T-helper 17 cell (primary cell): ENCODE data around the gene RBFOX1. TPM values are rescaled to one million over a fixed set of nuclear protein-coding genes. Genes with fewer than 3 reads are reported as not detected.

Experiments
- ATAC-seq: fragments of 150-1000 bp; cut with Tn5 transposase; 2 replicates; pipeline ENCODE4 v1.10.0; 2021; ENCODE audit warnings: mild to moderate bottlenecking, moderate library complexity
- DNase-seq, 3 donors: peaks; one replicate each; pipeline versions ENCODE4 v3.0.0 to v3.0.0-alpha.2; 2020 to 2021
- H3K9me3 ChIP-seq: one replicate; pipeline ENCODE4 v1.7.0; 2013; ENCODE audit warnings: low read length, mild to moderate bottlenecking; ENCODE audit not compliant: control insufficient read depth, poor library complexity, severe bottlenecking
- H3K27ac Mint-ChIP-seq: one replicate; pipeline ENCODE4 v1.8.0; 2022; ENCODE audit warnings: mild to moderate bottlenecking, moderate library complexity, mixed read lengths
- H3K27me3 Mint-ChIP-seq: one replicate; pipeline ENCODE4 v1.8.0; 2022; ENCODE audit warnings: mixed read lengths
- H3K36me3 Mint-ChIP-seq: one replicate; pipeline ENCODE4 v1.8.0; 2022; ENCODE audit warnings: low read depth, mixed read lengths
- H3K4me1 Mint-ChIP-seq: one replicate; pipeline ENCODE4 v1.8.0; 2022; ENCODE audit warnings: mild to moderate bottlenecking, mixed read lengths
- H3K4me3 Mint-ChIP-seq: one replicate; pipeline ENCODE4 v1.8.0; 2022; ENCODE audit warnings: mild to moderate bottlenecking, moderate library complexity, mixed read lengths
- total RNA-seq, 4 donors: library from RNA in 2 of 4; stranded (reverse) in 2 of 4; gene quantifications; one replicate each; pipeline ENCODE4 v1.2.3 and lab custom pipeline; 2022 to 2026

RBFOX1 gene
- total RNA-seq, 2 donors from 2014 or later, result not detected

GRCh38 chr16:7391694-7392093 is 59.0 kb downstream of the RBFOX1 start:
- ATAC-seq (no peak), DNase-seq (no peak)
- Mint-ChIP-seq H3K36me3 (no peaks in the 10 kb centered on the region), H3K27ac (no peak overlapping the region), H3K27me3 (no peaks in the 10 kb centered on the region), H3K4me3 (no peak overlapping the region), H3K4me1 (no peaks in the 10 kb centered on the region)
- H3K9me3 ChIP-seq, result no peaks in the 10 kb centered on the region

GRCh38 chr16:7392206-7392605 is 59.6 kb downstream of the RBFOX1 start:
- ATAC-seq, result no peak
- H3K27me3 Mint-ChIP-seq, result no peaks in the 10 kb centered on the region
- no peak for DNase-seq
- H3K36me3 Mint-ChIP-seq, result no peaks in the 10 kb centered on the region
- no peaks in the 10 kb centered on the region for H3K4me1 Mint-ChIP-seq
- H3K27ac Mint-ChIP-seq, result no peak overlapping the region
- no peaks in the 10 kb centered on the region for H3K9me3 ChIP-seq
- H3K4me3 Mint-ChIP-seq, result no peak overlapping the region

GRCh38 chr16:7393680-7394079 is 61.0 kb downstream of the RBFOX1 start:
- Mint-ChIP-seq H3K27me3 (no peaks in the 10 kb centered on the region), H3K4me3 (no peak overlapping the region), H3K27ac (no peak overlapping the region), H3K4me1 (no peaks in the 10 kb centered on the region), H3K36me3 (no peaks in the 10 kb centered on the region)
- H3K9me3 ChIP-seq, result no peaks in the 10 kb centered on the region
- ATAC-seq, result no peak
- no peak for DNase-seq

GRCh38 chr16:7394720-7395336 is 62.2 kb downstream of the RBFOX1 start:
- DNase-seq, result no peak
- H3K4me1 Mint-ChIP-seq, result no peaks in the 10 kb centered on the region
- H3K27me3 Mint-ChIP-seq, result no peaks in the 10 kb centered on the region
- ATAC-seq, result no peak
- H3K36me3 Mint-ChIP-seq, result no peaks in the 10 kb centered on the region
- H3K9me3 ChIP-seq, result no peaks in the 10 kb centered on the region
- H3K4me3 Mint-ChIP-seq, result no peak overlapping the region
- no peak overlapping the region for H3K27ac Mint-ChIP-seq

GRCh38 chr16:7397901-7398300 is 65.3 kb downstream of the RBFOX1 start:
- no peaks in the 10 kb centered on the region for H3K36me3 Mint-ChIP-seq
- no peaks in the 10 kb centered on the region for H3K9me3 ChIP-seq
- no peak for DNase-seq
- H3K27me3 Mint-ChIP-seq, result no peaks in the 10 kb centered on the region
- no peak overlapping the region for H3K4me3 Mint-ChIP-seq
- no peak for ATAC-seq
- H3K4me1 Mint-ChIP-seq, result no peaks in the 10 kb centered on the region
- H3K27ac Mint-ChIP-seq, result no peak overlapping the region

GRCh38 chr16:7398536-7398935 is 65.9 kb downstream of the RBFOX1 start:
- no peaks in the 10 kb centered on the region for H3K9me3 ChIP-seq
- ATAC-seq, result no peak
- H3K36me3 Mint-ChIP-seq, result no peaks in the 10 kb centered on the region

GRCh38 chr16:7399296-7399695 is 66.7 kb downstream of the RBFOX1 start:
- ATAC-seq (no peak), DNase-seq (no peak)
- no peaks in the 10 kb centered on the region for H3K4me1 Mint-ChIP-seq
- no peak overlapping the region for H3K4me3 Mint-ChIP-seq
- no peaks in the 10 kb centered on the region for H3K27me3 Mint-ChIP-seq
- no peaks in the 10 kb centered on the region for H3K9me3 ChIP-seq
- H3K27ac Mint-ChIP-seq, result no peak overlapping the region
- no peaks in the 10 kb centered on the region for H3K36me3 Mint-ChIP-seq

More at GRCh38 chr16:7398536-7398935, 65.9 kb downstream of the RBFOX1 start:
- Mint-ChIP-seq H3K27ac (no peak overlapping the region), H3K4me3 (no peak overlapping the region), H3K4me1 (no peaks in the 10 kb centered on the region), H3K27me3 (no peaks in the 10 kb centered on the region)
- DNase-seq, result no peak

GRCh38 chr16:7400117-7400890 is 67.7 kb downstream of the RBFOX1 start:
- Mint-ChIP-seq H3K4me3 (no peak overlapping the region), H3K27ac (no peak overlapping the region), H3K27me3 (no peaks in the 10 kb centered on the region), H3K36me3 (no peaks in the 10 kb centered on the region), H3K4me1 (no peaks in the 10 kb centered on the region)
- H3K9me3 ChIP-seq, result no peaks in the 10 kb centered on the region
- no peak for DNase-seq
- no peak for ATAC-seq

- no peaks in the 10 kb centered on the region for H3K9me3 ChIP-seq
- Mint-ChIP-seq H3K27ac (no peak overlapping the region), H3K4me3 (no peak overlapping the region), H3K4me1 (no peaks in the 10 kb centered on the region), H3K36me3 (no peaks in the 10 kb centered on the region), H3K27me3 (no peaks in the 10 kb centered on the region)
- ATAC-seq (no peak), DNase-seq (no peak)
These were observed 71.6 kb downstream of the RBFOX1 start for GRCh38 chr16:7404217-7404616.

GRCh38 chr16:7405166-7405565 is 72.5 kb downstream of the RBFOX1 start:
- DNase-seq (no peak), ATAC-seq (no peak)
- Mint-ChIP-seq H3K27me3 (no peaks in the 10 kb centered on the region), H3K4me1 (no peaks in the 10 kb centered on the region), H3K4me3 (no peak overlapping the region), H3K36me3 (no peaks in the 10 kb centered on the region), H3K27ac (no peak overlapping the region)
- no peaks in the 10 kb centered on the region for H3K9me3 ChIP-seq

GRCh38 chr16:7408700-7409365 is 76.2 kb downstream of the RBFOX1 start:
- H3K9me3 ChIP-seq, result no peaks in the 10 kb centered on the region
- Mint-ChIP-seq H3K36me3 (no peaks in the 10 kb centered on the region), H3K27me3 (no peaks in the 10 kb centered on the region), H3K4me3 (no peak overlapping the region), H3K27ac (no peak overlapping the region), H3K4me1 (no peaks in the 10 kb centered on the region)
- no peak for ATAC-seq
- DNase-seq, result no peak

GRCh38 chr16:7419441-7419840 is 86.8 kb downstream of the RBFOX1 start:
- Mint-ChIP-seq H3K27ac (no peak overlapping the region), H3K4me1 (no peaks in the 10 kb centered on the region), H3K36me3 (no peaks in the 10 kb centered on the region), H3K27me3 (no peaks in the 10 kb centered on the region), H3K4me3 (no peak overlapping the region)
- DNase-seq (no peak), ATAC-seq (no peak)
- no peaks in the 10 kb centered on the region for H3K9me3 ChIP-seq

- H3K27me3 Mint-ChIP-seq, result no peaks in the 10 kb centered on the region
- no peak overlapping the region for H3K27ac Mint-ChIP-seq
- H3K36me3 Mint-ChIP-seq, result no peaks in the 10 kb centered on the region
- no peaks in the 10 kb centered on the region for H3K9me3 ChIP-seq
- H3K4me3 Mint-ChIP-seq, result no peak overlapping the region
- DNase-seq (no peak), ATAC-seq (no peak)
- no peaks in the 10 kb centered on the region for H3K4me1 Mint-ChIP-seq
These were observed 87.4 kb downstream of the RBFOX1 start for GRCh38 chr16:7420079-7420478.
